HS-5 (cell line): ENCODE results near the gene SFT2D2.

ENCODE experiments used
- DNase-seq: peaks from one replicate; pipeline ENCODE4 v3.0.0-alpha.2; 2012; ENCODE audit warnings: low read depth

Gene SFT2D2

GRCh38 chr1:168223681-168224540 is 1.9 kb upstream of the SFT2D2 start:
- DNase-seq, result no peak

GRCh38 chr1:168224991-168225390 is 813 bp upstream of the SFT2D2 start:
- DNase-seq, result no peak

GRCh38 chr1:168227620-168228019 is 1.8 kb downstream of the SFT2D2 start:
- no peak for DNase-seq

- no peak for DNase-seq
Observed at GRCh38 chr1:168229893-168230292, 4.1 kb downstream of the SFT2D2 start.

GRCh38 chr1:168230709-168231108 is 4.9 kb downstream of the SFT2D2 start:
- no peak for DNase-seq

GRCh38 chr1:168234846-168235547 is 9.2 kb downstream of the SFT2D2 start:
- DNase-seq, result no peak

GRCh38 chr1:168235548-168235885 is 9.7 kb downstream of the SFT2D2 start:
- no peak for DNase-seq

DNA sequence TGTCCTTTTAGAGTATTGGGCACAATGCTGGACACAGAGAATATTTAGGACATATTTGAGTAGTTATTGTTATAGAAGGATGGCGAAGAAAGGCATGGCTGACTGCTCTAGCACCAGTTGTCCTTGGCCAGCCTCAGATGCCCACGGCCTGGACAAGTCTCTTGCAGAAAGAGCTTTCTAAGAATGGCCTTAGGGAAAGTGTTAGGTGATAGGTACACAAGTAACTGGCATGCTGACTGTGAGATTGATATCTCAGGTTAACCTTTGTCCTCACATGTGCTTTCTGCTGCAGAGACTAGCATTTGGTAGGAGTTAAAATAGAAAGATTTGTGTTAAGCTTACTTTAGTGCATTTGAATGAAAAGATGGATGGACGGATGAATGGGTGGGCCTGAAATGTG is 10.1 kb downstream of the SFT2D2 start:
- no peak for DNase-seq

DNA sequence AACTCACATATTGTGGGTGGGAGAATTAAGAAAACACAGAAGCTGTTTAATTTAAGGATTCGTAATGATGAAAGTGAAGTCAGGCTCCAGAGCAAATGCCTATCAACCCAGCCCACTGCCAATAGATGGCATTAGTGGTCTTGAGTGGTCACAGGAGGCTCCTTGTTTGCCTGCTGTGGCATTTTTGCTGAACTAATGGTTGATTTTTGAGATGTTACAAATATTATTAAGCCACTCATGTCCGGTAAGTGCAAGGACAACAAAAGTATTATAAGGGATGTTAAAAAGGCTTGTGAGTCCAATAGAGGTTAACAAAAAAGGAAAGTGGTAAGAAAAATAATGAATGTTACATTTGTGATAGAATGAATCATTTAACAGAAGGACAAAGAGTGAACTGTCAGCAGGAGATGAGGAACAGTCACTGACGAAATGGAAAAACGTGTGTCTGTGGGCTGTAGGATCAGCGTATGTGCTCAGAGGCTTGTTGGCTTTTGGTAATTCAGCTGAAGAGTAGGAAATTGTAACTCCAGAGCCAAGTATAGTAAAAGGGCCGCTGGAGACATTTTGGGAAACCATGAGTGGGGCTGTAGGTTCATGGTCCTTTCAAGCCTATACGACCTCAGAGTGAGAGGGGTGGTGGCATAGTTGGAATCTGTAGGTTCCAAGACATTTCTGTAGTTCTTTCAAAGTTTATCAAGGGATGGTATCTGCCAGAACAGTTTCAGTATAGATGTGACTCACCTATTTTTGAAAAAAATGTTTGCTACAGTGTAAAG is 11.2 kb downstream of the SFT2D2 start:
- no peak for DNase-seq

DNA sequence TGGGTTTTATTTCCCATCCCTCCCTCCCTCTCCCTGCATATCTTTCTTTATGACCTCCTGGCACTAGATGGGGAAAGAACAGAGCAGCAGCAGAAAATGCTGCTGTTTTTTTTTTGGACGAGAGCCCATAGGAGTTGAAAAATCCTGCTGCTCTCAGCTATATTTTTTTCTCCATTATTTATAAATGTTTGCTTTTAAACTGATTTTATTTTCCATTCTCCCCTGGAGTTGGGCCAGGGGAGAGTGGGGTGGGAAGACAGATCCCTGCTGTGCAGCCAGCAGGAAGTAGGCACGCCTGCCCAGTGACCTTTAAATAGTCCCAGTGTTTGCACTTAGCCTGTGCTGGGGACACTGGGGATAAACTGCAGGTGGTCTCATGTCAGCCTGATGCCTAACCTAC is 17.4 kb downstream of the SFT2D2 start:
- DNase-seq, result no peak

DNA sequence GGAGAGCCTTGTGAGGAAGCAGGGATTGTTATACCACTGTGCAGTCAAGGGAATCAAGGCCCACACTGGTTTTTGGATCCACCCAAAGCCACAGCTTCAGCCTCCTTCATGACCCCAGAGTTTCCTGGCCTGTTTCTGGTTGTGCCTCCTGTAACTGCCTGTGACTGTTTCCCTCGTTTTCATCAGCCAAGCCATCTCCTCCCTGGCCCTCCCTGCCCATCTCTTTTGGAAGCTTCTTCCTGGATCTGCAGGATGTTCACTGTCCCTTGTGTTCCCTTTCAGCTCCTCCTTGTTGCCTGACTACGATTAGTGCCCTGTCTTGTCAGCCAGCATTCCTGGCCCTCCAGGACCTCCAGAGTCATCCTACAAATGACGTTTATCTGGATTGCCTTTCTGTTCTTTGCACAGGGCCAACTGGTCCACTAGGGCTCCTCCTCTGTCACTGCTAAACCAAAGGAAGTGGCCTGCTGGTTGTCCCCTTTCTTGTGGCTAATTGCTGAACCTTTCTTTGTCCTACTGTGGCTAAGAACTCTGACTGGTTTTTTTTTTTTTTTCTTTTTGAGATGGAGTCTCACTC is 17.9 kb downstream of the SFT2D2 start:
- DNase-seq, result no peak

DNA sequence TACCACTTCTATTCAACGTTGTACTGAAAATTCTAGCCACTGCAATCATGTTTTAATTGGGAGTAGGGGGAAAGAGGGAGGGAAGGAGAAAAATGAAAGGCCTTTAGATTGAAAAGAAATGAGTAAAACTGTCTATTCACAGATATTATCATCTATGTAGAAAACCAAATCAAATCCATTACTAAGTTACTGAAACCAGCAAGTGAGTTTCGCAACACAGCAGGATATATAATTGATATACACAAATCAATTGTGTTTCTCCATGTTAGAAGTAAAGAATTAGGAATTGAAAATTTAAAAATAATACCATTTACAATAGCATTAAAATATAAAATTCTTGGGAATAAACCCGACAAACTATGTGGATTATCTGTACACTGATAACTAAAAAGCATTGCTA is 19.2 kb downstream of the SFT2D2 start:
- DNase-seq, result no peak

DNA sequence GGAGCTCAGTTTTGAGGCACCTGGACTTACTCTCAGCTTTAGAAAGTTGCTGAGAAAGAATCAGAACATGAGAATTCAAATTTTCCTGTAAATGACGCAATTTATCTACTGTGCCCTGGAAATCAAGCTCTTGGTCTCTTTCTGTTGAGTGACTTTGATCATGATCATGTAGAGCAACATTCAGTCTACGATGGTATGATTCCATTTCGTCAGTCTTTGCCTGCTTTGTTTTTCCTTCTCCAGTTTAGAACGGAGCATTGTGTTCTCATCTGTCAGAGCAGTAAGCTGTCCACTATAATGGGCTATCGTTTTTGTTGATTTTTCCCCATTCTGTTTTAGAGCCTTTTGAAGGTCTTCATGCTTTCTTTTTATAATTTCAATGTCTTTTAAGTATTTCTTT is 20.7 kb downstream of the SFT2D2 start:
- no peak for DNase-seq

DNA sequence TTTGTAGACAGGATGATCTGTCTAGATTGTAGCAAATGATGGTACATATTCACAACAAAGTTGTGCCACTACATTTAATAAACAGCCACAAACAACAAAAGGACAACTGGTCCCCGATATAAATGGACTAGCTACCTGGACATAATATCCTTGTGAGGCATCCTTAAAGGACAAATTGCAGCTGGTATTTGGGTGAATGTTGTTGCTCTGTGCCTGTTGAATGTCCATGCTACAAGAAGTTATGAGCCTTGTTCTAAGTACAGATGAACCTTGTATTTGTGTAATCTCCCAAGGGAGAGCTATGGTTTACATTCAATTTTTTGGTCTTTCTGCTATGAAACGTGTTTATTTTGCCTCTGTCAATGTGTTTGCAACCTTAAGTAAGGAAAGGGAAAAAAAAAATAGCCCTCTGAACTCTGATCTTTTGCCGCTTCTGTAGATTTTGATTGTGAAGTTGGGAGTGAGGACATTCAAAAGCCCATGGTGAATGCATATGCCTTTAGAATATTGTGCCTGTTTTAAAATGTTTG is 26.5 kb downstream of the SFT2D2 start:
- DNase-seq, result no peak

DNA sequence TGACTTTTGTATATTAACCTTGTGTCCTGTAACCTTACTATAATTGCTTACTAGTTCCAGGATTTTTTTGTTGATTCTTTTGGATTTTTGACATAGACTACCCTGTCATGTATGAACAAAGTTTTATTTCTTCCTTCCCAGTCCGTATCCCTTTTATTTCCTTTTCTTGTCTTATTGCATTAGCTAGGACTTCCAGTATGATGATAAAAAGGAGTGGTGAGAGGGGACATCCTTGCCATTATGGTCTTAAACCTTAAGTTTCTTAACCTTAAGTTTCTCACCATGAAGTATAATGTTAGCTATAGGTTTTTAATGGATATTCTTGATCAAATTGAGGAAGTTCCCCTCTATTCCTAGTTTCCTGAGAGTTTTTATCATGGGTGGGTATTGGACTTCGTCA is 30.4 kb downstream of the SFT2D2 start:
- no peak for DNase-seq

DNA sequence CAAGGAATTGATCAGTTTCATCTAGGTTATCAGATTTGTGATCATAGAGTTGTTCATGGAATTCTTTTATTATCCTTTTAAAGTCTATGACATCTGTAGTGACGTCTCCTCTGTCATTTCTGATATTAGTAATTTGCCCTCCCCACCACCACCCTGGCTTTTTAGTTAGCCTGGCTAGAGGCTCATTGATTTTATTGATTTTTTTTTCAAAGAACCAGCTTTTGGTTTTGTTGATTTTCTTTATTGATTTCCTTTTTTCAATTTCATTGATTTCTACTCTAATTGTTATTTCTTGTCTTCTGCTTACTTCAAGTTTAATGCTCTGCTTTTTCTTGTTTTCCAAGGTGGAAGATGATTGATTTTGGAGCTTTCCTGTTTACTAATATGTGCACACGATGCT is 31.6 kb downstream of the SFT2D2 start:
- DNase-seq, result no peak

GRCh38 chr1:168259567-168259966 is 33.8 kb downstream of the SFT2D2 start:
- no peak for DNase-seq

- DNase-seq, result no peak
Observed at GRCh38 chr1:168260393-168260792, 34.6 kb downstream of the SFT2D2 start.

- peak; percentile 49 for DNase-seq
Observed at GRCh38 chr1:168261390-168261789, 35.6 kb downstream of the SFT2D2 start.

- DNase-seq, result no peak
Observed at GRCh38 chr1:168263130-168263529, 37.3 kb downstream of the SFT2D2 start.

DNA sequence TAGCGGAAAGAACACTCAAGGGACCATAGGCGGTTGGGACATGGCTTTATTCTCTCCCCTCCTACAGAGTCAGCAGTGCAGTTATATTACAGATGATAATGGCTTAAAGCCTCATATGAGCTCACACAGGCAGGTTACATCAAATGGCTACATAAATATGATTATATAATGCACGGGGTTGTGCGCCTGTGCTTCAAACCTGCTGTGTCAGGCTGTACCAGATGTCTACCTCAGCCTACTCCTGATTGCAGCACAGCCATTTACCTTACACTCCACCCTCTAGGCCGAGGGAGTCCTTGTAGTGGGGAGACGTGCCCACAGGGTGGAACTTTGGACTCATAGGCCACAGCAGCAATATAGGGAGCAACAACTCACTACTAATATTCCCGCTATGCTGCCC is 38.5 kb downstream of the SFT2D2 start:
- no peak for DNase-seq

DNA sequence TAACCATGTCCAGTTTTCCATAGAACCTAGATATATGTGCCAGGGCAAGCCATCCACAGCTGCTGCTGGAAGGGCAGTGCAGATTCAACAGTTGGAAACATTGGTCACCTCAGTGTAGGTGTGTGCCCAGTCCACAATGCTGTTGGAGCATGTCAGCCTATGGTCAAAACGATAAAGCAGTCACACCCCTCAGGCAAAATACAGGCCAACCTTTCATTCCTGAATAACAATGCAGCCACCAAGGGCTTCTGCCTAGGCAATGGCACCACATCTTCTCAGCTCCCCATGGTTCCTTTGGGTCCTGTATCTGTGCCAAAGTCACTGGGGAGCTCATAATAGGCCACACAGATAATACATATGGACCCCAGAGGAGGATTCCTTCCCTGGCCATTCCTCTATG is 39.8 kb downstream of the SFT2D2 start:
- no peak for DNase-seq
